ENCODE results near the gene PPP6R1. TPM values are rescaled to one million over a fixed set of nuclear protein-coding genes. Genes with fewer than 3 reads are reported as not detected.
"Not testable (repeated sequence)": the region's sequence is repeated elsewhere in the genome, so short reads cannot be mapped to it uniquely, and the experiment has no call there.

The PPP6R1 gene
- total and polyA plus RNA-seq, 8 donors: 19.5 to 112 (median 50.8) TPM

GRCh38 chr19:55225415-55225958 lies 33.3 kb downstream of the PPP6R1 start:
- no peak for TF ChIP-seq CTCF (IDR thresholded peaks at IDR 0.05)
- no peak for TF ChIP-seq POLR2AphosphoS5 (IDR thresholded peaks at IDR 0.05)
- TF ChIP-seq EP300 (IDR thresholded peaks at IDR 0.05): no peak
- no peak for TF ChIP-seq POLR2A (IDR thresholded peaks at IDR 0.05)
- WGBS, 5 donors: 88 to 91% (median 89%) methylated on average over 7 of the region's 7 CpGs
- Histone ChIP-seq H3K36me3 (peaks cover 21 to 59% (median 56%) of the 10 kb centered on the region in 4 donors), H3K9me3 (peaks cover 0 to 4% (median 0%) of the 10 kb centered on the region in 4 donors), H3K27ac (no peak overlapping the region), H3K4me3 (no peak overlapping the region), H3K4me1 (peaks cover 7 to 28% (median 17%) of the 10 kb centered on the region in 4 donors), H3K27me3 (no peaks in the 10 kb centered on the region)
- intact Hi-C loops (cut with DNase I; ENCODE audit: low total_unique reads): no loop called here
- no peak for DNase-seq

- DNase-seq; intact Hi-C loops (cut with DNase I; ENCODE audit: low total_unique reads); H3K27me3 ChIP-seq; H3K27ac ChIP-seq; H3K9me3 ChIP-seq; H3K4me3 ChIP-seq: not testable (repeated sequence)
- 59 to 78% (median 71%) methylated on average over 10 to 11 of the region's 11 CpGs for WGBS, 5 donors
- Histone ChIP-seq H3K36me3 (peaks cover 15 to 52% (median 50%) of the 10 kb centered on the region in 4 donors), H3K4me1 (peaks cover 7 to 26% (median 15%) of the 10 kb centered on the region in 4 donors)
Observed at GRCh38 chr19:55224679-55225414, 34.0 kb downstream of the PPP6R1 start.

- peaks cover 1 to 19% (median 10%) of the 10 kb centered on the region in 4 donors for H3K4me1 ChIP-seq
- peaks cover 12 to 46% (median 43%) of the 10 kb centered on the region in 4 donors for H3K36me3 ChIP-seq
- peaks cover 0 to 7% (median 0%) of the 10 kb centered on the region in 4 donors for H3K9me3 ChIP-seq
- no peak overlapping the region for H3K4me3 ChIP-seq
- no peak overlapping the region for H3K27ac ChIP-seq
- WGBS, 5 donors: 78 to 84% (median 82%) methylated on average over 11 to 26 of the region's 26 CpGs
- no peaks in the 10 kb centered on the region for H3K27me3 ChIP-seq
- no peak for DNase-seq
- intact Hi-C loops (cut with DNase I; ENCODE audit: low total_unique reads): no loop called here
- TF ChIP-seq POLR2A (IDR thresholded peaks at IDR 0.05) (no peak), POLR2AphosphoS5 (IDR thresholded peaks at IDR 0.05) (no peak), CTCF (IDR thresholded peaks at IDR 0.05) (no peak), EP300 (IDR thresholded peaks at IDR 0.05) (no peak)
Observed at GRCh38 chr19:55224038-55224665, 34.7 kb downstream of the PPP6R1 start.

GRCh38 chr19:55223291-55224037 lies 35.4 kb downstream of the PPP6R1 start:
- H3K27ac ChIP-seq: no peak overlapping the region
- peaks cover 0 to 7% (median 0%) of the 10 kb centered on the region in 4 donors for H3K9me3 ChIP-seq
- peaks cover 12 to 39% (median 36%) of the 10 kb centered on the region in 4 donors for H3K36me3 ChIP-seq
- intact Hi-C loops (cut with DNase I; ENCODE audit: low total_unique reads): no loop called here
- WGBS, 5 donors: 82 to 93% (median 89%) methylated on average over 12 to 17 of the region's 17 CpGs
- no peak overlapping the region for H3K4me3 ChIP-seq
- TF ChIP-seq CTCF (IDR thresholded peaks at IDR 0.05) (no peak), POLR2A (IDR thresholded peaks at IDR 0.05) (no peak), POLR2AphosphoS5 (IDR thresholded peaks at IDR 0.05) (no peak), EP300 (IDR thresholded peaks at IDR 0.05) (no peak)
- peaks cover 0 to 12% (median 5%) of the 10 kb centered on the region in 4 donors for H3K4me1 ChIP-seq
- no peaks in the 10 kb centered on the region for H3K27me3 ChIP-seq
- DNase-seq: no peak

All from stomach (tissue), 9 donors.